ENCODE measurements around the gene ABCF1.

GRCh38 chr6:30610065-30610464 lies 38.8 kb downstream of the ABCF1 start:
- TF ChIP-seq CTCF (IDR thresholded peaks at IDR 0.05; ENCODE audit: borderline replicate concordance, extremely low read depth, low read length, poor library complexity, severe bottlenecking) (no peak), EZH2 (IDR thresholded peaks at IDR 0.05; ENCODE audit: borderline replicate concordance, low read depth, low read length, severe bottlenecking) (no peak)

Measured in DND-41 (cell line).